Fibroblast of lung (primary cell): ENCODE measurements around the gene CRTC1.

Experiments
- CTCF ChIP-seq, 2 donors: IDR thresholded peaks in 1 of 2; conservative IDR thresholded peaks in 1 of 2; 1 replicate in 1 of 2; 2 replicates in 1 of 2; pipeline ENCODE4 v1.5.1; 2011 to 2012; ENCODE audit warnings: low read length in 2 of 2, control low read depth in 1 of 2, inconsistent platforms in 1 of 2, low read depth in 1 of 2, mild to moderate bottlenecking in 1 of 2
- EZH2 ChIP-seq: IDR thresholded peaks from 2 replicates; pipeline ENCODE4 v1.5.1; 2012; ENCODE audit warnings: low read length, control low read depth, mild to moderate bottlenecking; ENCODE audit errors: missing control alignments

GRCh38 chr19:18768046-18768771 is 84.7 kb downstream of the CRTC1 start:
- TF ChIP-seq EZH2 (no peak), CTCF (conservative IDR thresholded peaks at IDR 0.05 in 1 of 2, IDR thresholded peaks at IDR 0.05 in 1 of 2; ENCODE audit: low read depth in 1 of 2, low read length in 2 of 2) (no peak)
